ENCODE results near the gene NFASC. TPM values are rescaled to one million over a fixed set of nuclear protein-coding genes. Genes with fewer than 3 reads are reported as not detected.

NFASC gene
- total and polyA plus RNA-seq, 3 donors from 2014 or later: 9.9 to 13.9 (median 10.2) TPM

GRCh38 chr1:204958317-204959307 lies 88.0 kb downstream of the NFASC start:
- TF ChIP-seq CTCF (IDR thresholded peaks at IDR 0.05): no peak
- TF ChIP-seq POLR2A (IDR thresholded peaks at IDR 0.05): no peak
- no peaks in the 10 kb centered on the region for H3K4me1 ChIP-seq
- 77 to 81% methylated on average over 11 of the region's 11 CpGs for WGBS, 2 donors
- no peak overlapping the region for H3K4me3 ChIP-seq
- no peaks in the 10 kb centered on the region for H3K36me3 ChIP-seq (ENCODE audit: low read depth, missing control alignments)
- no peak overlapping the region for H3K27ac ChIP-seq
- H3K27me3 ChIP-seq: no peaks in the 10 kb centered on the region
- intact Hi-C loops (cut with DNase I; ENCODE audit: low total_unique reads): no loop called here
- no peak for DNase-seq
- H3K9me3 ChIP-seq: no peaks in the 10 kb centered on the region

GRCh38 chr1:204959374-204959773 lies 88.7 kb downstream of the NFASC start:
- H3K4me1 ChIP-seq: no peaks in the 10 kb centered on the region
- DNase-seq: peak; percentile 18
- intact Hi-C loops (cut with DNase I; ENCODE audit: low total_unique reads): no loop called here
- H3K36me3 ChIP-seq (ENCODE audit: low read depth, missing control alignments): no peaks in the 10 kb centered on the region
- H3K27ac ChIP-seq: no peak overlapping the region
- H3K27me3 ChIP-seq: no peaks in the 10 kb centered on the region
- no peak for TF ChIP-seq CTCF (IDR thresholded peaks at IDR 0.05)
- TF ChIP-seq POLR2A (IDR thresholded peaks at IDR 0.05): no peak
- WGBS, 2 donors: 33 to 44% methylated on average over 5 of the region's 5 CpGs
- no peak overlapping the region for H3K4me3 ChIP-seq
- H3K9me3 ChIP-seq: no peaks in the 10 kb centered on the region

GRCh38 chr1:204959836-204960235 lies 89.2 kb downstream of the NFASC start:
- intact Hi-C loops (cut with DNase I; ENCODE audit: low total_unique reads): no loop called here
- Histone ChIP-seq H3K4me3 (no peak overlapping the region), H3K9me3 (no peaks in the 10 kb centered on the region), H3K4me1 (no peaks in the 10 kb centered on the region), H3K27ac (no peak overlapping the region), H3K36me3 (ENCODE audit: low read depth, missing control alignments) (no peaks in the 10 kb centered on the region), H3K27me3 (no peaks in the 10 kb centered on the region)
- no peak for DNase-seq
- TF ChIP-seq CTCF (IDR thresholded peaks at IDR 0.05): no peak
- no peak for TF ChIP-seq POLR2A (IDR thresholded peaks at IDR 0.05)
- WGBS, 2 donors: 85 to 87% methylated on average over 2 of the region's 2 CpGs

GRCh38 chr1:204960306-204961125 lies 89.9 kb downstream of the NFASC start:
- TF ChIP-seq POLR2A (IDR thresholded peaks at IDR 0.05) (no peak), CTCF (IDR thresholded peaks at IDR 0.05) (no peak)
- 89% methylated on average over 8 of the region's 8 CpGs for WGBS, 2 donors
- intact Hi-C loops (cut with DNase I; ENCODE audit: low total_unique reads): no loop called here

More at GRCh38 chr1:204960306-204961125, 89.9 kb downstream of the NFASC start:
- no peak for DNase-seq
- no peak overlapping the region for H3K4me3 ChIP-seq
- no peaks in the 10 kb centered on the region for H3K36me3 ChIP-seq (ENCODE audit: low read depth, missing control alignments)
- no peaks in the 10 kb centered on the region for H3K4me1 ChIP-seq
- H3K27ac ChIP-seq: no peak overlapping the region
- H3K27me3 ChIP-seq: no peaks in the 10 kb centered on the region
- H3K9me3 ChIP-seq: no peaks in the 10 kb centered on the region

Measured in testis (tissue), 3 donors.